ENCODE results near the gene DNM2. TPM values are rescaled to one million over a fixed set of nuclear protein-coding genes. Genes with fewer than 3 reads are reported as not detected.
A peak's percentile ranks its signal among the peaks of the same experiment; 100 is the strongest.

The DNM2 gene
- total and polyA plus RNA-seq, 2 of the 13 experiments (the other 11 are each of a cell fraction or from before 2014, with no cell fraction given), result 41.7 to 59.8 TPM

GRCh38 chr19:10695401-10696398 lies 22.2 kb upstream of the DNM2 start (continued):
- TF ChIP-seq UBTF (CRISPR knock-in tag; IDR thresholded peaks at IDR 0.05), result no peak
- peak; percentile 83; the same call in 1 of the 2 replicates for TF ChIP-seq MIXL1 (CRISPR knock-in tag; IDR thresholded peaks at IDR 0.05)
- no peak for TF ChIP-seq ZNF724P (CRISPR knock-in tag; IDR thresholded peaks at IDR 0.05; ENCODE audit: borderline replicate concordance)
- 0 out of 2 replicates have a peak, but pooled peaks have one; percentile 59 for TF ChIP-seq ZNF431 (CRISPR knock-in tag; IDR thresholded peaks at IDR 0.05; ENCODE audit: borderline replicate concordance, low read depth)
- peak; percentile 55; the same call in 1 of the 2 replicates for TF ChIP-seq KMT2B (CRISPR knock-in tag; IDR thresholded peaks at IDR 0.05)
- no peak for TF ChIP-seq FOXK2 (IDR thresholded peaks at IDR 0.05)
- TF ChIP-seq NCOA5 (CRISPR knock-in tag; IDR thresholded peaks at IDR 0.05), result no peak
- TF ChIP-seq U2AF2 (IDR thresholded peaks at IDR 0.05; ENCODE audit: low read depth, low read length), result no peak
- no peak for TF ChIP-seq GFI1 (CRISPR knock-in tag; IDR thresholded peaks at IDR 0.05; ENCODE audit: borderline replicate concordance)
- no peak for TF ChIP-seq REXO4 (CRISPR knock-in tag; IDR thresholded peaks at IDR 0.05; ENCODE audit: borderline replicate concordance)
- no peak for TF ChIP-seq ZNF282 (IDR thresholded peaks at IDR 0.05; ENCODE audit: partially characterized antibody)
- TF ChIP-seq ZNF256 (CRISPR knock-in tag; conservative IDR thresholded peaks at IDR 0.05), result peak; percentile 83; the same call in 1 of the 2 replicates
- TF ChIP-seq TOPORS (CRISPR knock-in tag; IDR thresholded peaks at IDR 0.05), result peak; percentile 91; the same call in 1 of the 2 replicates
- no peak for TF ChIP-seq ZBTB39 (CRISPR knock-in tag; IDR thresholded peaks at IDR 0.05)
- TF ChIP-seq RFXAP (CRISPR knock-in tag; IDR thresholded peaks at IDR 0.05; ENCODE audit: borderline replicate concordance), result no peak; the same call in 1 of the 2 replicates
- peak; percentile 95 for TF ChIP-seq ERF (CRISPR knock-in tag; IDR thresholded peaks at IDR 0.05)
- peak; percentile 52; the same call in 1 of the 2 replicates for TF ChIP-seq TFDP2 (CRISPR knock-in tag; IDR thresholded peaks at IDR 0.05)
- no peak for TF ChIP-seq GRHL1 (CRISPR knock-in tag; conservative IDR thresholded peaks at IDR 0.05)
- peak; percentile 32; the same call in 1 of the 2 replicates for TF ChIP-seq STAG1 (CRISPR knock-in tag; IDR thresholded peaks at IDR 0.05)
- TF ChIP-seq ZFAT (CRISPR knock-in tag; conservative IDR thresholded peaks at IDR 0.05), result no peak
- TF ChIP-seq BATF2 (CRISPR knock-in tag; IDR thresholded peaks at IDR 0.05), result no peak

Data from HepG2 (cell line).